Body of pancreas (tissue), 4 donors: ENCODE data around the gene CARD8. TPM values are rescaled to one million over a fixed set of nuclear protein-coding genes. Genes with fewer than 3 reads are reported as not detected.
A peak's percentile ranks its signal among the peaks of the same experiment; 100 is the strongest.
"Not testable (repeated sequence)": the region's sequence is repeated elsewhere in the genome, so short reads cannot be mapped to it uniquely, and the experiment has no call there.

Experiments
- ATAC-seq: fragments of 150-250 bp; one replicate; pipeline ENCODE4 v1.9.1; 2016
- DNase-seq, 4 donors: peaks; one replicate each; pipeline ENCODE4 v3.0.0-alpha.2; 2019
- H3K27ac ChIP-seq, 4 donors: fragments of 200-600 bp; sonication (generic); 1 replicate in 3 of 4; 2 replicates in 1 of 4; pipeline versions ENCODE4 v1.5.1 to v1.6.1; 2016 to 2019; ENCODE audit warnings: mild to moderate bottlenecking in 1 of 4, mixed read lengths in 1 of 4, moderate library complexity in 1 of 4
- H3K27me3 ChIP-seq, 2 donors: fragments of 200-600 bp; sonication (generic); one replicate each; pipeline ENCODE4 v1.6.0; 2016; ENCODE audit warnings: mild to moderate bottlenecking in 1 of 2
- H3K36me3 ChIP-seq, 2 donors: fragments of 200-600 bp; sonication (generic); replicated peaks in 1 of 2; 2 replicates each; pipeline ENCODE4 v1.5.1; 2016; ENCODE audit warnings: low read depth in 2 of 2; ENCODE audit not compliant: insufficient read depth in 1 of 2
- H3K4me1 ChIP-seq: fragments of 200-600 bp; sonication (generic); one replicate; pipeline ENCODE4 v1.6.0; 2016
- H3K4me3 ChIP-seq, 2 donors: fragments of 200-600 bp; sonication (generic); 1 replicate in 1 of 2; 2 replicates in 1 of 2; pipeline ENCODE4 v1.5.1; 2016 to 2019
- H3K9me3 ChIP-seq, 3 donors: fragments of 200-600 bp; sonication (generic); 1 replicate in 2 of 3; 2 replicates in 1 of 3; pipeline ENCODE4 v1.5.1; 2016
- POLR2A ChIP-seq, 3 donors: fragments of 450-650 bp; IDR thresholded peaks; one replicate each; pipeline ENCODE4 v1.6.1; 2016; ENCODE audit warnings: antibody characterized with exemption in 3 of 3, mild to moderate bottlenecking in 2 of 3
- WGBS, 2 donors: methylation state at CpG; one replicate each; pipeline ENCODE4 v1.1.5; 2017; 5-methylcytosine and 5-hydroxymethylcytosine counted together
- intact Hi-C: fragments of 100-400 bp; cut with DNase I; formaldehyde crosslinking; loops from one replicate; pipeline ENCODE4 v1.15.1; 2023
- total RNA-seq, 2 donors: library from RNA; depleted of rRNA; stranded (reverse); fragments of >200 nt; gene quantifications; one replicate each; pipeline ENCODE4 v1.1.0, GENCODE V29; 2016
- TF ChIP-seq, protein P1 (sequence below), 7 experiments: fragments of 450-650 bp in 4 of 7; fragments of 200-600 bp in 3 of 7; sonication (generic) in 3 of 7; IDR thresholded peaks; one replicate each; pipeline ENCODE4 v1.5.1; 2016 to 2019; ENCODE audit warnings: antibody characterized with exemption in 7 of 7

CARD8 gene
- total RNA-seq, 2 donors from 2014 or later = 23.7 to 24.4 TPM

DNA sequence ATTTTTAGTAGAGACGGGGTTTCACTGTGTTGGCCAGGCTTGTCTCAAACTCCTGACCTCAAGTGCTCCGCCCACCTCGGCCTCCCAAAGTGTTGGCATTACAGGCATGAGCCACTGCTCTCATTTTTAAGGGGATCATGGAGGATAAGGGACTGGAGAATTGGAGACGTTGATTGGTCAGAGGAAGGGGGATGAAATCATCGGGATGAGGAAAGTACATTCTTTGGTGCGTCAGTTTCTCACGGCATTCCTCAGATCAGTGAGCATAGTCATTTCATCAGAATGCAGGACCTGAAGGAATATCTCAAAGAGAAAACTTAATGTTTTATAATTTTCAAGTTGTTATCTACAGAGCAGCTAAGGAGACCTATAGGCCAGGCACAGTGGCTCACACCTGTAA lies 28.2 kb upstream of the CARD8 start:
- intact Hi-C loops = no loop called here
- Histone ChIP-seq H3K4me3 (no peak overlapping the region), H3K4me1 (no peaks in the 10 kb centered on the region), H3K36me3 (no peaks in the 10 kb centered on the region), H3K27ac (no peak overlapping the region), H3K27me3 (no peaks in the 10 kb centered on the region), H3K9me3 (no peaks in the 10 kb centered on the region)
- TF ChIP-seq, protein P1, sequence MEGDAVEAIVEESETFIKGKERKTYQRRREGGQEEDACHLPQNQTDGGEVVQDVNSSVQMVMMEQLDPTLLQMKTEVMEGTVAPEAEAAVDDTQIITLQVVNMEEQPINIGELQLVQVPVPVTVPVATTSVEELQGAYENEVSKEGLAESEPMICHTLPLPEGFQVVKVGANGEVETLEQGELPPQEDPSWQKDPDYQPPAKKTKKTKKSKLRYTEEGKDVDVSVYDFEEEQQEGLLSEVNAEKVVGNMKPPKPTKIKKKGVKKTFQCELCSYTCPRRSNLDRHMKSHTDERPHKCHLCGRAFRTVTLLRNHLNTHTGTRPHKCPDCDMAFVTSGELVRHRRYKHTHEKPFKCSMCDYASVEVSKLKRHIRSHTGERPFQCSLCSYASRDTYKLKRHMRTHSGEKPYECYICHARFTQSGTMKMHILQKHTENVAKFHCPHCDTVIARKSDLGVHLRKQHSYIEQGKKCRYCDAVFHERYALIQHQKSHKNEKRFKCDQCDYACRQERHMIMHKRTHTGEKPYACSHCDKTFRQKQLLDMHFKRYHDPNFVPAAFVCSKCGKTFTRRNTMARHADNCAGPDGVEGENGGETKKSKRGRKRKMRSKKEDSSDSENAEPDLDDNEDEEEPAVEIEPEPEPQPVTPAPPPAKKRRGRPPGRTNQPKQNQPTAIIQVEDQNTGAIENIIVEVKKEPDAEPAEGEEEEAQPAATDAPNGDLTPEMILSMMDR (IDR thresholded peaks at IDR 0.05) = no peak
- TF ChIP-seq POLR2A (IDR thresholded peaks at IDR 0.05) = no peak
- ATAC-seq = no peak
- no peak for DNase-seq
- 84 to 97% methylated on average over 7 of the region's 7 CpGs for WGBS, 2 donors

DNA sequence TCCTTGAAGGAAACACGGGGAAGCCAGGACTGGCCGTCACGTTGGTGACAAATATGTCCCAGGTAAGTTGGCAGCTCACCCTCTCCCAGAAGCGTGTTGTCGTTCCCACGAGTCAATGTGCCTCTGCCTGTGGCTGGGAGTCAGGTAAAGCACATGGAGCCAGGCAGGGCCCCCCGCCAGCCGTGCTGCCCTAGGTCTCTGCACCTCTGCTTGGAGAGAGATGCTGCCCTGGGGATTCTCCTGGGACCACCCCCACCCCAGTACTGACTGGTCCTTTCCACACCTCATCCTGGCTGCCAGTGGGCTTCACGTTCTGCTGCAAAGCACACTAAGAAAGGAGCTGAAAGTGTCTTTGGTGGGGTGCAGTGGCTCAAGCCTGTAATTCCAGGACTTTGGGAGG lies 24.0 kb upstream of the CARD8 start:
- Histone ChIP-seq H3K9me3 (no peaks in the 10 kb centered on the region), H3K4me1 (no peaks in the 10 kb centered on the region), H3K27me3 (no peaks in the 10 kb centered on the region), H3K27ac (no peak overlapping the region), H3K4me3 (no peak overlapping the region), H3K36me3 (no peaks in the 10 kb centered on the region)
- ATAC-seq (no peak), DNase-seq (no peak)
- 39 to 52% methylated on average over 7 to 9 of the region's 9 CpGs for WGBS, 2 donors
- intact Hi-C loops = no loop called here
- TF ChIP-seq, protein P1 (IDR thresholded peaks at IDR 0.05) = no peak
- TF ChIP-seq POLR2A (IDR thresholded peaks at IDR 0.05) = no peak

DNA sequence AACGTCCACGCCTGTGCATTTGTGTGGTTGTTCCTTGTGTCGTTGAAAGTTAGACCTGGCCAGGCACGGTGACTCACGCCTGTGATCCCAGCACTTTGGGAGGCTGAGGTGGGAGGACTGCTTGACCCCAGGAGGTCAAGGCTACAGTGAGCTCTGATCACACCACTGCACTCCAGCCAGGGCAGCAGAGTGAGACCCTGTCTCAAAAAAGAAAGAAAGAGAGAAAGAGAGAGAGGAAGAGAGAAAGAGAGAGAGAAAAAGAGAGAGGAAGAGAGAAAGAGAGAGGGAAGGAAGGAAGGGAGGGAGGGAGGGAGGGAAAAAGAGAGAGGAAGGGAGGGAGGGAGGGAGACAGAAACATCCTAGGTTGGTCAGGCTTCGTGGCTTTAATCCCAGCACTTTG lies 19.2 kb upstream of the CARD8 start:
- intact Hi-C loops = no loop called here

DNA sequence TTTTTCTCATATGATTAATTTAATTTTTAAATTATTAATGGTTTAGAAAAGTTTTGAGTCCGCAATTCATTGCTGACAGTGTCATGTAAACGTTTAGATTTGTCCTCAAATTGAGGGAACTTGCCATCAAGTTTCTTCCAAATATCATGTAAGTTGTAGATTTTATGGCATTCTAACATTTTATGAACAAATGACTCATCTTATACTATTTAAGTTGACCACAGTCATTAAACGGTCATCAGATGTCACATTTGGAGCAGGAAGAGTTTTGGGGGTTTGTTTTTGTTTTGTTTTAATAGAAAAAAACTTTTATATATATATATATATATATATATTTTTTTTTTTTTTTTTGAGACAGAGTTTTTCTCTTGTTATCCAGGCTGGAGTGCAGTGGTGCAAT lies 18.5 kb upstream of the CARD8 start:
- Histone ChIP-seq H3K4me3 (no peak overlapping the region), H3K36me3 (no peaks in the 10 kb centered on the region), H3K9me3 (no peaks in the 10 kb centered on the region), H3K27me3 (no peaks in the 10 kb centered on the region), H3K27ac (no peak overlapping the region), H3K4me1 (peaks cover 13% of the 10 kb centered on the region)
- TF ChIP-seq POLR2A (IDR thresholded peaks at IDR 0.05) = no peak
- TF ChIP-seq, protein P1 (IDR thresholded peaks at IDR 0.05) = no peak
- WGBS, 2 donors = 54 to 67% methylated on average over 3 of the region's 3 CpGs
- ATAC-seq = no peak
- intact Hi-C loops = no loop called here
- DNase-seq = no peak

More for the DNA sequence above, 19.2 kb upstream of the CARD8 start:
- no peak overlapping the region for H3K27ac ChIP-seq
- 63 to 67% methylated on average over 4 to 6 of the region's 6 CpGs for WGBS, 2 donors
- TF ChIP-seq POLR2A (IDR thresholded peaks at IDR 0.05) = no peak
- TF ChIP-seq, protein P1 (IDR thresholded peaks at IDR 0.05) = no peak
- H3K4me3 ChIP-seq = no peak overlapping the region
- H3K4me1 ChIP-seq = peaks cover 13% of the 10 kb centered on the region
- no peaks in the 10 kb centered on the region for H3K27me3 ChIP-seq
- H3K36me3 ChIP-seq = no peaks in the 10 kb centered on the region
- no peak for ATAC-seq
- H3K9me3 ChIP-seq = no peaks in the 10 kb centered on the region
- DNase-seq = no peak

DNA sequence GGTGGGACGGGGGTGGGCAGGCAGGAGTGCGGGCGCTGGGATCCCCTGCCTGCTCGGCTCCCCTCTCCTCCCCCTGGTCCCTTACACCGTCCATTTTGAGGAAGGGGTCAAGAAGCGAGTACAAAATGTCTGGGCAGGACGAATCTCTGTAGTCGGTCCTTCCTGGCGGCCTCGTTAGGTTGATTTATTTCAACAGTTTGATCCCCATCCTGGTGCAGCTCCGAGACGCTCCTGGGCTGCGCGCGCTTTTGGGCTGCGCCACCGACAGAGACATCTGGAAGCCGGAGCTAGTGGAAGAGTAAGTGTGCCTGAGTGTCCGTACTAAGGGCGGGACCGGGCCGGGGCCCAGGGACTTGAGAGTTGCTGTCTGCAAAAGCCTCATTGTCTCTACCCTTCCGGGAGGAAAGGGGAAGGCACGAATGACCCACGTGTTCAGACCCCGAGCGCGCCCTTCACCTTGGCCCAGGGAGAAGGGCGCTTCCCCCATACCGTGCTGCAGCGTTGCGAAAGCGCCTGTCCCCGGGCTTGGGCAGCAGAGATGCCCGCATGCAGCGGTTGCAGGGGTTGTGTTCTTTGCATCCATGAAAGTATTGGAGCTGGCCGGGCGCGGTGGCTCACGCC lies 15.9 kb upstream of the CARD8 start:
- Histone ChIP-seq H3K4me1 (peaks cover 13% of the 10 kb centered on the region), H3K27ac (peak overlapping the region in 2 of 4 donors; percentile 12 to 41), H3K4me3 (peak overlapping the region; percentile 22 to 36), H3K36me3 (no peaks in the 10 kb centered on the region), H3K9me3 (no peaks in the 10 kb centered on the region), H3K27me3 (no peaks in the 10 kb centered on the region)
- DNase-seq = peak; percentile 24 to 48 (median 29)
- peak; percentile 54 for ATAC-seq
- intact Hi-C loops = no loop called here
- 0 to 5% methylated on average over 16 to 40 of the region's 40 CpGs for WGBS, 2 donors
- TF ChIP-seq, protein P1 (IDR thresholded peaks at IDR 0.05) = no peak
- peak in 1 of 3 donors; percentile 22 for TF ChIP-seq POLR2A (IDR thresholded peaks at IDR 0.05)

DNA sequence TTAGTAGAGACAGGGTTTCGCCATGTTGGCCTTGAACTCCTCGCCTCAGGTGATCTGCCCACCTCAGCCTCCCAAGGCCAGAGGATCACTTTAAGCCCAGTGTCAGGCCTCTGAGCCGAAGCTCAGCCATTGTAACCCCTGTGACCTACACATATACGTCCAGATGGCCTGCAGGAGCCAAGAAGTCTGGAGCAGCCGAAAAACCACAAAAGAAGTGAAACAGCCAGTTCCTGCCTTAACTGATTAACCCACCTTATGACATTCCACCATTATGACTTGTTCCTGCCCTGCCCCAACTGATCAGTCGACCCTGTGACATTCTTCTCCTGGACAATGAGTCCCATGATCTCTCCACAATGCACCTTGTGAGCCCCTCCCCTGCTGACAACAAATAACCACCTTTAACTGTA lies 13.9 kb upstream of the CARD8 start:
- DNase-seq, intact Hi-C loops, H3K27me3 ChIP-seq, H3K4me3 ChIP-seq, ATAC-seq, H3K36me3 ChIP-seq, H3K9me3 ChIP-seq, H3K27ac ChIP-seq: not testable (repeated sequence)
- WGBS, 2 donors = 74 to 77% methylated on average over 3 to 6 of the region's 6 CpGs
- peaks cover 13% of the 10 kb centered on the region for H3K4me1 ChIP-seq

DNA sequence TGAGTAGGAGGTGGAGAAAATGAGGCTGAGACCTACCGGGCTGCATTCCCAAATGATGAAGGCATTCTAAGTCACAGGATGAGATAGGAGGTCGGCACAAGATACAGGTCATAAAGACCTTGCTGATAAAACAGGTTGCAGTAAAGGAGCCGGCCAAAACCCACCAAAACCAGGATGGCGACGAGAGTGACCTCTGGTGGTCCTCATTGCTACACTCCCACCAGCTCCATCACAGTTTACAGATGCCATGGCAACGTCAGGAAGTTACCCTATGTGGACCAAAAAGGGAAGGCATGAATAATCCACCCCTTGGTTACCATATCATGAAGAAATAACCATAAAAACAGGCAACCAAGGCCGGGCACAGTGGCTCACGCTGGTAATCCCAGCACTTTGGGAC lies 9.6 kb upstream of the CARD8 start:
- H3K9me3 ChIP-seq, intact Hi-C loops, H3K27me3 ChIP-seq, DNase-seq, H3K27ac ChIP-seq, ATAC-seq, H3K4me1 ChIP-seq, H3K36me3 ChIP-seq, H3K4me3 ChIP-seq: not testable (repeated sequence)
- 12 to 36% methylated on average over 8 of the region's 8 CpGs for WGBS, 2 donors
